Dendritic cell treated with granulocyte-macrophage colony-stimulating factor and Interleukin-4, amounts not matched to agents 40 ng/mL and 50 ng/mL, for 4 days (primary cell): ENCODE measurements around the gene COL19A1.

Experiments
- H3K27ac Mint-ChIP-seq: one replicate; pipeline ENCODE4 v1.8.0; 2022; ENCODE audit warnings: mild to moderate bottlenecking, mixed read lengths
- H3K27me3 Mint-ChIP-seq: one replicate; pipeline ENCODE4 v1.8.0; 2022; ENCODE audit warnings: mild to moderate bottlenecking, mixed read lengths
- H3K36me3 Mint-ChIP-seq: one replicate; pipeline ENCODE4 v1.8.0; 2022; ENCODE audit warnings: low read depth, mixed read lengths
- H3K4me1 Mint-ChIP-seq: one replicate; pipeline ENCODE4 v1.8.0; 2022; ENCODE audit warnings: low read depth, mixed read lengths
- H3K4me3 Mint-ChIP-seq: one replicate; pipeline ENCODE4 v1.8.0; 2022; ENCODE audit warnings: mild to moderate bottlenecking, moderate library complexity, mixed read lengths
- H3K9me3 Mint-ChIP-seq: one replicate; pipeline ENCODE4 v1.8.0; 2022; ENCODE audit warnings: mixed read lengths
- intact Hi-C: fragments of 100-400 bp; cut with micrococcal nuclease; formaldehyde crosslinking; loops from one replicate; pipeline ENCODE4 v1.15.0; 2022

The COL19A1 gene

GRCh38 chr6:70045413-70045812, 179.1 kb downstream of the COL19A1 start:
- no peaks in the 10 kb centered on the region for H3K36me3 Mint-ChIP-seq
- no peak overlapping the region for H3K27ac Mint-ChIP-seq
- H3K9me3 Mint-ChIP-seq: no peaks in the 10 kb centered on the region
- no peaks in the 10 kb centered on the region for H3K4me1 Mint-ChIP-seq
- no peak overlapping the region for H3K4me3 Mint-ChIP-seq
- intact Hi-C loops: no loop called here
- H3K27me3 Mint-ChIP-seq: no peaks in the 10 kb centered on the region

GRCh38 chr6:70051197-70052124, 185.1 kb downstream of the COL19A1 start:
- intact Hi-C loops: no loop called here
- Mint-ChIP-seq H3K9me3 (no peaks in the 10 kb centered on the region), H3K4me3 (no peak overlapping the region), H3K27ac (no peak overlapping the region), H3K36me3 (no peaks in the 10 kb centered on the region), H3K4me1 (no peaks in the 10 kb centered on the region), H3K27me3 (no peaks in the 10 kb centered on the region)

GRCh38 chr6:70059039-70059719, 192.8 kb downstream of the COL19A1 start:
- Mint-ChIP-seq H3K27ac (no peak overlapping the region), H3K4me1 (no peaks in the 10 kb centered on the region), H3K9me3 (no peaks in the 10 kb centered on the region), H3K36me3 (no peaks in the 10 kb centered on the region), H3K4me3 (no peak overlapping the region), H3K27me3 (no peaks in the 10 kb centered on the region)
- intact Hi-C loops: no loop called here

- intact Hi-C loops: no loop called here
- Mint-ChIP-seq H3K27ac (no peak overlapping the region), H3K9me3 (no peaks in the 10 kb centered on the region), H3K4me1 (no peaks in the 10 kb centered on the region), H3K27me3 (no peaks in the 10 kb centered on the region), H3K4me3 (no peak overlapping the region), H3K36me3 (no peaks in the 10 kb centered on the region)
Measured at GRCh38 chr6:70060680-70061079, 194.3 kb downstream of the COL19A1 start.

- Mint-ChIP-seq H3K4me1 (no peaks in the 10 kb centered on the region), H3K27me3 (no peaks in the 10 kb centered on the region), H3K4me3 (no peak overlapping the region), H3K36me3 (no peaks in the 10 kb centered on the region), H3K9me3 (no peaks in the 10 kb centered on the region), H3K27ac (no peak overlapping the region)
- intact Hi-C loops: no loop called here
Measured at GRCh38 chr6:70061546-70061945, 195.2 kb downstream of the COL19A1 start.

GRCh38 chr6:70062010-70062409, 195.7 kb downstream of the COL19A1 start:
- Mint-ChIP-seq H3K27ac (no peak overlapping the region), H3K27me3 (no peaks in the 10 kb centered on the region), H3K9me3 (no peaks in the 10 kb centered on the region), H3K36me3 (no peaks in the 10 kb centered on the region), H3K4me1 (no peaks in the 10 kb centered on the region), H3K4me3 (no peak overlapping the region)
- intact Hi-C loops: no loop called here

GRCh38 chr6:70072540-70073179, 206.3 kb downstream of the COL19A1 start:
- H3K36me3 Mint-ChIP-seq: no peaks in the 10 kb centered on the region
- H3K27me3 Mint-ChIP-seq: no peaks in the 10 kb centered on the region
- H3K27ac Mint-ChIP-seq: no peak overlapping the region
- no peaks in the 10 kb centered on the region for H3K4me1 Mint-ChIP-seq
- no peaks in the 10 kb centered on the region for H3K9me3 Mint-ChIP-seq
- intact Hi-C loops: no loop called here
- no peak overlapping the region for H3K4me3 Mint-ChIP-seq

GRCh38 chr6:70073637-70074036, 207.3 kb downstream of the COL19A1 start:
- H3K36me3 Mint-ChIP-seq: no peaks in the 10 kb centered on the region
- no peaks in the 10 kb centered on the region for H3K9me3 Mint-ChIP-seq
- H3K27ac Mint-ChIP-seq: no peak overlapping the region
- no peaks in the 10 kb centered on the region for H3K27me3 Mint-ChIP-seq
- intact Hi-C loops: no loop called here
- no peaks in the 10 kb centered on the region for H3K4me1 Mint-ChIP-seq
- no peak overlapping the region for H3K4me3 Mint-ChIP-seq

GRCh38 chr6:70079241-70079640, 212.9 kb downstream of the COL19A1 start:
- H3K27ac Mint-ChIP-seq: no peak overlapping the region
- no peaks in the 10 kb centered on the region for H3K9me3 Mint-ChIP-seq
- H3K27me3 Mint-ChIP-seq: no peaks in the 10 kb centered on the region
- H3K4me1 Mint-ChIP-seq: no peaks in the 10 kb centered on the region
- no peak overlapping the region for H3K4me3 Mint-ChIP-seq
- intact Hi-C loops: no loop called here
- no peaks in the 10 kb centered on the region for H3K36me3 Mint-ChIP-seq

GRCh38 chr6:70080443-70081070, 214.2 kb downstream of the COL19A1 start:
- Mint-ChIP-seq H3K36me3 (no peaks in the 10 kb centered on the region), H3K4me1 (no peaks in the 10 kb centered on the region), H3K4me3 (no peak overlapping the region), H3K9me3 (no peaks in the 10 kb centered on the region), H3K27ac (no peak overlapping the region), H3K27me3 (no peaks in the 10 kb centered on the region)
- intact Hi-C loops: no loop called here

- Mint-ChIP-seq H3K36me3 (no peaks in the 10 kb centered on the region), H3K4me1 (no peaks in the 10 kb centered on the region), H3K27ac (no peak overlapping the region), H3K4me3 (no peak overlapping the region), H3K9me3 (no peaks in the 10 kb centered on the region), H3K27me3 (no peaks in the 10 kb centered on the region)
- intact Hi-C loops: no loop called here
Measured at GRCh38 chr6:70082830-70083229, 216.5 kb downstream of the COL19A1 start.

- Mint-ChIP-seq H3K36me3 (no peaks in the 10 kb centered on the region), H3K9me3 (no peaks in the 10 kb centered on the region), H3K4me1 (no peaks in the 10 kb centered on the region), H3K27me3 (no peaks in the 10 kb centered on the region), H3K4me3 (no peak overlapping the region), H3K27ac (no peak overlapping the region)
- intact Hi-C loops: no loop called here
Measured at GRCh38 chr6:70086806-70087205, 220.4 kb downstream of the COL19A1 start.

- H3K27ac Mint-ChIP-seq: no peak overlapping the region
- no peaks in the 10 kb centered on the region for H3K4me1 Mint-ChIP-seq
- intact Hi-C loops: no loop called here
- H3K36me3 Mint-ChIP-seq: no peaks in the 10 kb centered on the region
- no peak overlapping the region for H3K4me3 Mint-ChIP-seq
- H3K9me3 Mint-ChIP-seq: no peaks in the 10 kb centered on the region
- no peaks in the 10 kb centered on the region for H3K27me3 Mint-ChIP-seq
Measured at GRCh38 chr6:70094156-70094555, 227.8 kb downstream of the COL19A1 start.

- Mint-ChIP-seq H3K9me3 (no peaks in the 10 kb centered on the region), H3K4me1 (no peaks in the 10 kb centered on the region), H3K4me3 (no peak overlapping the region), H3K27me3 (no peaks in the 10 kb centered on the region), H3K27ac (no peak overlapping the region), H3K36me3 (no peaks in the 10 kb centered on the region)
- intact Hi-C loops: no loop called here
Measured at GRCh38 chr6:70099732-70100131, 233.4 kb downstream of the COL19A1 start.
